ENCODE measurements around the gene FOXP1.

DNA sequence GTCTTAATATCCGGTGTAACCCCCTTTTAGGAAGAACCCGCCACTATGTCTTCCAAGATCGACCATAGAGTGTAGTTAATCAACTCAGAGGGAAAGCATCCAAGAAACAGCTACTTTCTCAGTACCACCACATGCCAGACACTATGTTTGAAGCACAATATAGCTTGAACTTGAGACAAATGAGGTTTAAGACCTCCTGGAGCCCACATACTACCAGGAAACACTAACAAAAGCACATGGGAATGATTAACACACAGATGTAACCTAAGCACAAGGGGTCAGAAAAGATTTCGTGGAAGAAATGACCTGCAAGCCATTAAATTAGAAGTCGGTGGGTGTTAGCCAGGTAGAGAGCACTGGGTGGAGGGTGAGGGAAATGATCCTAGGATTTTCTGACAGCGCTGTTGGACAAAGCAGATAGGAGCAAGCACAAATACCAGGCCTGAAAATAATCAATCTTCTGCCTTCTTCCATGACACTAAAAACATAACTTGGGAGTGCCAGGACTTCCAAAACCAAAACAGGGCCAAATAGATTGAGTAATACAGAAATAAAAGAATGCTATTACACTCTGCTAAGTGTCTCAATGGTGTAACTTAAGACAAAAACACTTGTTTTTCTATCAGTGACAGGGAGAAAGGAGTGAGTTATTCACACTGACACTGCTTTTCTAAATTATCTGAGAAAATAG, 213.7 kb downstream of the FOXP1 start:
- TF ChIP-seq, protein P1, sequence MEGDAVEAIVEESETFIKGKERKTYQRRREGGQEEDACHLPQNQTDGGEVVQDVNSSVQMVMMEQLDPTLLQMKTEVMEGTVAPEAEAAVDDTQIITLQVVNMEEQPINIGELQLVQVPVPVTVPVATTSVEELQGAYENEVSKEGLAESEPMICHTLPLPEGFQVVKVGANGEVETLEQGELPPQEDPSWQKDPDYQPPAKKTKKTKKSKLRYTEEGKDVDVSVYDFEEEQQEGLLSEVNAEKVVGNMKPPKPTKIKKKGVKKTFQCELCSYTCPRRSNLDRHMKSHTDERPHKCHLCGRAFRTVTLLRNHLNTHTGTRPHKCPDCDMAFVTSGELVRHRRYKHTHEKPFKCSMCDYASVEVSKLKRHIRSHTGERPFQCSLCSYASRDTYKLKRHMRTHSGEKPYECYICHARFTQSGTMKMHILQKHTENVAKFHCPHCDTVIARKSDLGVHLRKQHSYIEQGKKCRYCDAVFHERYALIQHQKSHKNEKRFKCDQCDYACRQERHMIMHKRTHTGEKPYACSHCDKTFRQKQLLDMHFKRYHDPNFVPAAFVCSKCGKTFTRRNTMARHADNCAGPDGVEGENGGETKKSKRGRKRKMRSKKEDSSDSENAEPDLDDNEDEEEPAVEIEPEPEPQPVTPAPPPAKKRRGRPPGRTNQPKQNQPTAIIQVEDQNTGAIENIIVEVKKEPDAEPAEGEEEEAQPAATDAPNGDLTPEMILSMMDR (IDR thresholded peaks at IDR 0.05; ENCODE audit: low read length) = no peak
- TF ChIP-seq EZH2 (IDR thresholded peaks at IDR 0.05; ENCODE audit: borderline replicate concordance, low read length) = no peak
